ENCODE measurements around the gene ATXN2L. TPM values are rescaled to one million over a fixed set of nuclear protein-coding genes. Genes with fewer than 3 reads are reported as not detected.

ATXN2L gene
- total and polyA plus RNA-seq, 2 of the 4 experiments (the other 2 are of a cell fraction), result 12.9 to 58.8 TPM

GRCh38 chr16:28866454-28866804 is 43.6 kb downstream of the ATXN2L start:
- Histone ChIP-seq H3K36me3 (ENCODE audit: control insufficient read depth, insufficient read depth, low read length) (peaks cover 34% of the 10 kb centered on the region), H2AK9ac (replicated peaks; ENCODE audit: low read depth, low read length, poor library complexity) (peak overlapping the region; percentile 52), H2BK15ac (ENCODE audit: low read depth, low read length) (no peak overlapping the region), H3K9ac (ENCODE audit: low read depth, low read length) (no peak overlapping the region), H3K9me1 (ENCODE audit: insufficient read depth, low read length) (peaks cover 8% of the 10 kb centered on the region; the same call in 1 of the 2 replicates), H2BK5ac (ENCODE audit: low read depth, low read length, poor library complexity, severe bottlenecking) (no peak overlapping the region), H3K14ac (replicated peaks; ENCODE audit: low read depth, low read length) (no peak overlapping the region), H3K23ac (ENCODE audit: low read depth, low read length) (no peak overlapping the region), H3K9me3 (ENCODE audit: control insufficient read depth, insufficient read depth, low read length) (no peaks in the 10 kb centered on the region), H4K91ac (ENCODE audit: insufficient read depth, low read depth, low read length) (no peak overlapping the region), H3K4me2 (ENCODE audit: low read depth, low read length) (no peak overlapping the region), H2BK20ac (ENCODE audit: low read depth, low read length) (no peak overlapping the region), H3K79me1 (ENCODE audit: low read depth in 1 of 2, low read length in 2 of 2) (peaks cover 26 to 60% of the 10 kb centered on the region in 2 experiments), H3K4me3 (ENCODE audit: insufficient read depth, low read depth, low read length) (no peak overlapping the region), H3K18ac (ENCODE audit: low read depth, low read length) (no peak overlapping the region), H3K56ac (ENCODE audit: extremely low read depth, insufficient read depth, low read length) (no peak overlapping the region), H2AFZ (replicated peaks; ENCODE audit: low read length, poor library complexity) (no peak overlapping the region), H3K27ac (ENCODE audit: insufficient read depth, low read length) (no peak overlapping the region), H3K4me1 (ENCODE audit: control insufficient read depth, insufficient read depth, low read length) (peaks cover 5% of the 10 kb centered on the region; the same call in 1 of the 2 replicates), H4K5ac (ENCODE audit: low read depth, low read length) (no peak overlapping the region), H3K27me3 (ENCODE audit: control insufficient read depth, insufficient read depth, low read length) (no peaks in the 10 kb centered on the region), H4K8ac (ENCODE audit: low read depth in 2 of 2, low read length in 2 of 2) (no peak overlapping the region), H2BK120ac (ENCODE audit: low read depth, low read length) (no peak overlapping the region), H3K4ac (ENCODE audit: low read depth, low read length) (no peak overlapping the region), H4K20me1 (ENCODE audit: insufficient read depth, low read length) (peaks cover 12% of the 10 kb centered on the region), H2AK5ac (ENCODE audit: low read depth, low read length) (no peak overlapping the region)
- no TSS peak for BruUV-seq (replicated peaks)
- DNase-seq (no peak), ATAC-seq (ENCODE audit: low read depth) (no peak)
- ChIA-PET CTCF (no interaction called here), POLR2A (ENCODE audit: unreplicated experiment) (no interaction called here)
- in situ Hi-C loops (cut with MboI; ENCODE audit: low sequenced_read_pairs) (no loop called here), dilution Hi-C loops (cut with HindIII; ENCODE audit: low sequenced_read_pairs, unreplicated experiment) (no loop called here), intact Hi-C loops (cut with micrococcal nuclease) (no loop called here)
- 87% methylated on average over 12 of the region's 17 CpGs; no CpG with 5 or more reads in 1 of the 2 experiments for WGBS, 2 experiments (ENCODE audit: extremely low coverage in 2 of 2, insufficient read length in 1 of 2)
- TF ChIP-seq FOS (IDR thresholded peaks at IDR 0.05; ENCODE audit: low read depth, low read length) (no peak), NFE2L2 (IDR thresholded peaks at IDR 0.05; ENCODE audit: low read depth, low read length) (no peak), USF2 (IDR thresholded peaks at IDR 0.05; ENCODE audit: low read depth, low read length) (no peak), BHLHE40 (IDR thresholded peaks at IDR 0.05; ENCODE audit: low read depth, low read length) (no peak), CEBPB (IDR thresholded peaks at IDR 0.05; ENCODE audit: low read depth, low read length) (no peak), MAZ (IDR thresholded peaks at IDR 0.05; ENCODE audit: borderline replicate concordance, low read depth, low read length) (no peak), POLR2A (IDR thresholded peaks at IDR 0.05; ENCODE audit: low read depth, low read length) (no peak), RAD21 (IDR thresholded peaks at IDR 0.05; ENCODE audit: low read length) (no peak), MXI1 (IDR thresholded peaks at IDR 0.05; ENCODE audit: borderline replicate concordance, low read depth, low read length) (no peak), RFX5 (IDR thresholded peaks at IDR 0.05; ENCODE audit: low read depth, low read length) (no peak), RCOR1 (IDR thresholded peaks at IDR 0.05; ENCODE audit: insufficient replicate concordance, low read length) (no peak)
- TF ChIP-seq, protein P1, sequence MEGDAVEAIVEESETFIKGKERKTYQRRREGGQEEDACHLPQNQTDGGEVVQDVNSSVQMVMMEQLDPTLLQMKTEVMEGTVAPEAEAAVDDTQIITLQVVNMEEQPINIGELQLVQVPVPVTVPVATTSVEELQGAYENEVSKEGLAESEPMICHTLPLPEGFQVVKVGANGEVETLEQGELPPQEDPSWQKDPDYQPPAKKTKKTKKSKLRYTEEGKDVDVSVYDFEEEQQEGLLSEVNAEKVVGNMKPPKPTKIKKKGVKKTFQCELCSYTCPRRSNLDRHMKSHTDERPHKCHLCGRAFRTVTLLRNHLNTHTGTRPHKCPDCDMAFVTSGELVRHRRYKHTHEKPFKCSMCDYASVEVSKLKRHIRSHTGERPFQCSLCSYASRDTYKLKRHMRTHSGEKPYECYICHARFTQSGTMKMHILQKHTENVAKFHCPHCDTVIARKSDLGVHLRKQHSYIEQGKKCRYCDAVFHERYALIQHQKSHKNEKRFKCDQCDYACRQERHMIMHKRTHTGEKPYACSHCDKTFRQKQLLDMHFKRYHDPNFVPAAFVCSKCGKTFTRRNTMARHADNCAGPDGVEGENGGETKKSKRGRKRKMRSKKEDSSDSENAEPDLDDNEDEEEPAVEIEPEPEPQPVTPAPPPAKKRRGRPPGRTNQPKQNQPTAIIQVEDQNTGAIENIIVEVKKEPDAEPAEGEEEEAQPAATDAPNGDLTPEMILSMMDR (conservative IDR thresholded peaks at IDR 0.05; ENCODE audit: low read depth, low read length), result no peak

Measured in IMR-90 (cell line).